ENCODE results near the gene HAUS6. TPM values are rescaled to one million over a fixed set of nuclear protein-coding genes. Genes with fewer than 3 reads are reported as not detected.

Gene HAUS6
- polyA plus RNA-seq, 1 donor (not counting 4 experiments of a cell fraction or from before 2014, with no cell fraction given) = 15.7 TPM

GRCh38 chr9:19120877-19121276, 18.2 kb upstream of the HAUS6 start:
- H3K27me3 ChIP-seq (ENCODE audit: control insufficient read depth, extremely low read depth, insufficient read depth, low read length) = no peaks in the 10 kb centered on the region
- H3K9ac ChIP-seq (ENCODE audit: control insufficient read depth, extremely low read depth, insufficient read depth, low read length) = no peak overlapping the region
- FAIRE-seq (no peak), DNase-seq (ENCODE audit: low read depth, low spot score) (no peak)
- peaks cover 8 to 28% of the 10 kb centered on the region in 2 experiments for H3K36me3 ChIP-seq (ENCODE audit: control insufficient read depth in 2 of 2, extremely low read depth in 1 of 2, insufficient read depth in 2 of 2, low read length in 2 of 2)
- dilution Hi-C loops (cut with MboI; ENCODE audit: extremely low pct_ligation_motif_present, low sequenced_read_pairs) = no loop called here
- H2AFZ ChIP-seq (ENCODE audit: control insufficient read depth, low read length) = no peak overlapping the region
- H3K79me2 ChIP-seq (ENCODE audit: control insufficient read depth, insufficient read depth, low read length) = no peaks in the 10 kb centered on the region
- peaks cover 5% of the 10 kb centered on the region for H3K9me1 ChIP-seq (ENCODE audit: control insufficient read depth, extremely low read depth, insufficient read depth, low read length)
- no peaks in the 10 kb centered on the region for H3K9me3 ChIP-seq (ENCODE audit: control insufficient read depth, low read depth, low read length)
- no peak overlapping the region for H3K27ac ChIP-seq (ENCODE audit: control insufficient read depth, insufficient read depth, low read length)
- no peaks in the 10 kb centered on the region for H4K20me1 ChIP-seq (ENCODE audit: control insufficient read depth, extremely low read depth, insufficient read depth, low read length)
- H3K4me3 ChIP-seq (ENCODE audit: control insufficient read depth in 2 of 3, extremely low read depth in 1 of 3, insufficient read depth in 2 of 3, low read depth in 1 of 3, low read length in 3 of 3) = no peak overlapping the region
- peaks cover 56% of the 10 kb centered on the region for H3K4me1 ChIP-seq (ENCODE audit: control insufficient read depth, extremely low read depth, insufficient read depth, low read length)
- H3K4me2 ChIP-seq (ENCODE audit: control insufficient read depth, extremely low read depth, insufficient read depth, low read depth, low read length) = no peak overlapping the region
- TF ChIP-seq EZH2 (IDR thresholded peaks at IDR 0.05; ENCODE audit: low read length) (no peak), CTCF (optimal IDR thresholded peaks at IDR 0.05 in 1 of 3, IDR thresholded peaks at IDR 0.05 in 1 of 3, conservative IDR thresholded peaks at IDR 0.05 in 1 of 3; ENCODE audit: extremely low read depth in 1 of 3, insufficient read depth in 2 of 3, low read length in 3 of 3) (no peak)

GRCh38 chr9:19119801-19120440, 17.2 kb upstream of the HAUS6 start:
- H3K79me2 ChIP-seq (ENCODE audit: control insufficient read depth, insufficient read depth, low read length) = no peaks in the 10 kb centered on the region
- H3K4me2 ChIP-seq (ENCODE audit: control insufficient read depth, extremely low read depth, insufficient read depth, low read depth, low read length) = no peak overlapping the region
- peak overlapping the region; percentile 60 for H3K27ac ChIP-seq (ENCODE audit: control insufficient read depth, insufficient read depth, low read length)
- no peak overlapping the region for H3K9ac ChIP-seq (ENCODE audit: control insufficient read depth, extremely low read depth, insufficient read depth, low read length)
- no peak overlapping the region for H3K4me3 ChIP-seq (ENCODE audit: control insufficient read depth in 2 of 3, extremely low read depth in 1 of 3, insufficient read depth in 2 of 3, low read depth in 1 of 3, low read length in 3 of 3)
- no peaks in the 10 kb centered on the region for H3K9me3 ChIP-seq (ENCODE audit: control insufficient read depth, low read depth, low read length)
- H4K20me1 ChIP-seq (ENCODE audit: control insufficient read depth, extremely low read depth, insufficient read depth, low read length) = no peaks in the 10 kb centered on the region
- H3K4me1 ChIP-seq (ENCODE audit: control insufficient read depth, extremely low read depth, insufficient read depth, low read length) = peaks cover 56% of the 10 kb centered on the region
- DNase-seq (ENCODE audit: low read depth, low spot score) = no peak
- H2AFZ ChIP-seq (ENCODE audit: control insufficient read depth, low read length) = no peak overlapping the region
- dilution Hi-C loops (cut with MboI; ENCODE audit: extremely low pct_ligation_motif_present, low sequenced_read_pairs) = no loop called here
- FAIRE-seq = peak; percentile 72
- TF ChIP-seq EZH2 (IDR thresholded peaks at IDR 0.05; ENCODE audit: low read length) = no peak
- peak in 2 of 3 experiments; percentile 25 for TF ChIP-seq CTCF (optimal IDR thresholded peaks at IDR 0.05 in 1 of 3, IDR thresholded peaks at IDR 0.05 in 1 of 3, conservative IDR thresholded peaks at IDR 0.05 in 1 of 3; ENCODE audit: extremely low read depth in 1 of 3, insufficient read depth in 2 of 3, low read length in 3 of 3)
- no peaks in the 10 kb centered on the region for H3K27me3 ChIP-seq (ENCODE audit: control insufficient read depth, extremely low read depth, insufficient read depth, low read length)
- H3K9me1 ChIP-seq (ENCODE audit: control insufficient read depth, extremely low read depth, insufficient read depth, low read length) = peaks cover 5% of the 10 kb centered on the region
- H3K36me3 ChIP-seq (ENCODE audit: control insufficient read depth in 2 of 2, extremely low read depth in 1 of 2, insufficient read depth in 2 of 2, low read length in 2 of 2) = peaks cover 12 to 27% of the 10 kb centered on the region in 2 experiments

Data from keratinocyte (primary cell).